GM06990 (cell line): ENCODE measurements around the gene C8A.

Source experiments
- DNase-seq: peaks from one replicate; pipeline ENCODE4 v3.0.0-alpha.2; 2011; ENCODE audit not compliant: insufficient read length; ENCODE audit errors: extremely low read depth
- H3K27me3 ChIP-seq: replicated peaks from 2 replicates; pipeline ENCODE4 v1.6.0; 2011; ENCODE audit warnings: low read length; ENCODE audit not compliant: control insufficient read depth, insufficient read depth
- H3K36me3 ChIP-seq: 2 replicates; pipeline ENCODE4 v1.5.1; 2011; ENCODE audit warnings: low read length; ENCODE audit not compliant: control insufficient read depth, insufficient read depth
- H3K4me3 ChIP-seq: replicated peaks from 2 replicates; pipeline ENCODE4 v1.5.1; 2011; ENCODE audit warnings: low read depth, mild to moderate bottlenecking, control low read depth, low read length
- TF ChIP-seq, protein P1 (sequence below): IDR thresholded peaks from 2 replicates; pipeline ENCODE4 v1.5.1; 2011; ENCODE audit warnings: low read length, control low read depth, mild to moderate bottlenecking, inconsistent platforms; ENCODE audit not compliant: insufficient read depth, poor library complexity, severe bottlenecking

C8A gene

DNA sequence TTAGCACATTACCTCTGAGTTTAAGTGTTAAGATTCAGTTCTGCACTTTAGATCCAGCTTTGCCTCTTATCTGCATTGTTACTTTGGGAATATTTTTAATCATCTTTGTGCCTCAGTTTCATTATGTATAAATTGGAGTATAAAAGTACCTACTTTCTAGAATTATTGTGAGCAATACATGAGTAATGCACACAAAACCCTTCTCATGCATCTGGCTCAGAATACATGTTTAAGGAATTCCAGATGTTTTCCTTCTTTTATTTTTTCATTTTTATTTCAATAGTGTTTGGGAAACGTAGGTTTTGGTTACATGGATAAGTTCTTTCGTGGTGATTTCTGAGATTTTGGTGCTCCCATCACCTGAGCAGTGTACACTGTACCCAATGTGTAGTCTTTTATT, 14.2 kb downstream of the C8A start:
- H3K36me3 ChIP-seq = no peaks in the 10 kb centered on the region
- no peaks in the 10 kb centered on the region for H3K27me3 ChIP-seq
- DNase-seq = no peak
- TF ChIP-seq, protein P1, sequence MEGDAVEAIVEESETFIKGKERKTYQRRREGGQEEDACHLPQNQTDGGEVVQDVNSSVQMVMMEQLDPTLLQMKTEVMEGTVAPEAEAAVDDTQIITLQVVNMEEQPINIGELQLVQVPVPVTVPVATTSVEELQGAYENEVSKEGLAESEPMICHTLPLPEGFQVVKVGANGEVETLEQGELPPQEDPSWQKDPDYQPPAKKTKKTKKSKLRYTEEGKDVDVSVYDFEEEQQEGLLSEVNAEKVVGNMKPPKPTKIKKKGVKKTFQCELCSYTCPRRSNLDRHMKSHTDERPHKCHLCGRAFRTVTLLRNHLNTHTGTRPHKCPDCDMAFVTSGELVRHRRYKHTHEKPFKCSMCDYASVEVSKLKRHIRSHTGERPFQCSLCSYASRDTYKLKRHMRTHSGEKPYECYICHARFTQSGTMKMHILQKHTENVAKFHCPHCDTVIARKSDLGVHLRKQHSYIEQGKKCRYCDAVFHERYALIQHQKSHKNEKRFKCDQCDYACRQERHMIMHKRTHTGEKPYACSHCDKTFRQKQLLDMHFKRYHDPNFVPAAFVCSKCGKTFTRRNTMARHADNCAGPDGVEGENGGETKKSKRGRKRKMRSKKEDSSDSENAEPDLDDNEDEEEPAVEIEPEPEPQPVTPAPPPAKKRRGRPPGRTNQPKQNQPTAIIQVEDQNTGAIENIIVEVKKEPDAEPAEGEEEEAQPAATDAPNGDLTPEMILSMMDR = no peak
- no peak overlapping the region for H3K4me3 ChIP-seq

DNA sequence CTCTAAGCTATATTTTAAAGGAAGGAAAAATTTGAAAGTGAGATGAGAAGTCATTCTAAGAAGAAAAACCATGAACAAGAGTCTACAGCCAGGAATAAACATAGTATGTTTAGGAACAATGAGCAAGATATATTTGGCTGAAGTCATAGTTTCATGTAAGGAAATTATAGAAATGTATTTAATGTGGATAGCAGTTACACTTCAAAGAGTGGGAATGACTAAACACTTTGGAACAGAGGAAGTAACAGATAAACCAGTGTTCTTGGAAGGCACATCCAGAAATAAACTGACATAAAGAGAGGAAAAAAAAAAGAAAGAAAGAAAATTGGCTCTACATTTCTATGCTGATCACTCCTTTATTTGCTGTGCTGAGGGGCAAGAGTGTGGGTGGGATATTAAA, 18.0 kb downstream of the C8A start:
- H3K36me3 ChIP-seq = no peaks in the 10 kb centered on the region

DNA sequence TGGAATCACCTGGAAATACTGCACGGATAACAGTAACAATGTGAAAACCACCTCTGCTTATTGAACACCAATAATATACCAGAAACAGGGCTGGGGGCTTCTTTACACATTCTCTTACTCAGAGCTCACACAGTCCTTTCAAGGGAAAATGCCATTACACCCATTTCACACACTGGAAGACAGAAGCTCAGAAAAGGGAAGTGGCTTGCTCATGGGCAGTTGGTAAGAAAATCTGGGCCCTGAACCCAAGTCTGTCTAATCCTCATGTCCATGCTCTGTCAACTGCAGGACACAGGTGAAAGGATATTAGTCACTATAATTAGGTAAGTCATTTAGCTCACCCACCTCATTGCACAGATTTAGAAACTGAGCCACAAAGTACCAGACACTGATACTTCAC, 18.6 kb downstream of the C8A start:
- Histone ChIP-seq H3K27me3 (no peaks in the 10 kb centered on the region), H3K4me3 (no peak overlapping the region), H3K36me3 (no peaks in the 10 kb centered on the region)
- TF ChIP-seq, protein P1 = no peak
- DNase-seq = no peak

More for the DNA sequence above, 18.0 kb downstream of the C8A start:
- DNase-seq = no peak
- Histone ChIP-seq H3K27me3 (no peaks in the 10 kb centered on the region), H3K4me3 (no peak overlapping the region)
- TF ChIP-seq, protein P1 = no peak

DNA sequence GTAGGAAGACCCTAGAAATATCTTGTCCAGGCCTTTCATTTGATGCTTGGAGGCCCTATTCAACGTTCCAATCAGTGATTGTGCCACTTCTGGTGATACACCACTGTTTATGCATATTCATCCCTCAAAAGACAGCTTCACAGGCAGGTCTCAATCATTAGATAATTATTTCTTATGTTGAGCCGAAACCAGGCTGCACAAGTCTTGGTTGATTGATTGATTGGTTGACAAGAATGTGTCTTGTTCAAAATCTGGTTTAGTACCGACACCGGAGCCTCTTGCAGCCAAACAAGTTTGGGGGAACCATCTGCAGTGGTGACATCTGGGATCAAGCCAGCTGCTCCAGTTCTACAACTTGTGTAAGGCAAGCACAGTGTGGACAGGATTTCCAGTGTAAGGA, 20.1 kb downstream of the C8A start:
- Histone ChIP-seq H3K4me3 (no peak overlapping the region), H3K36me3 (no peaks in the 10 kb centered on the region), H3K27me3 (no peaks in the 10 kb centered on the region)
- DNase-seq = no peak
- TF ChIP-seq, protein P1 = no peak

DNA sequence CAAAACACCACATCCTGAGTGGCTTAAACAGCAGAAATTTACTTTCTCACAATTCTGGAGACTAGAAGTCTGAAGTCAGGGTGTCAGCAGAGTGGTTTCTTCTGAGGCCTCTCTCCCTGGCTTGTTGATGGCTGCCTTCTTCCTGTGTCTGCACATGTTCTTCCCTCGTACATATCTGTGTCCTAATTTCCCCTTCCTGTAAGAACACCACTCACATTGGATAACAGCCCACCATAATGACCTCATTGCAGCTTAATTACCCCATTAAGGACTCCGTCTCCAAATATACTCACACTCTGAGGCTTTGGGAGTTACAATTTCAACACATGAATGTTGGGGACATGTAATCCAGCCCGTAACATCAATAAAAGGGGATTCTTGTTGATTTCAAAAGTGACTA, 23.4 kb downstream of the C8A start:
- TF ChIP-seq, protein P1 = no peak
- Histone ChIP-seq H3K4me3 (no peak overlapping the region), H3K27me3 (no peaks in the 10 kb centered on the region), H3K36me3 (no peaks in the 10 kb centered on the region)
- DNase-seq = no peak

DNA sequence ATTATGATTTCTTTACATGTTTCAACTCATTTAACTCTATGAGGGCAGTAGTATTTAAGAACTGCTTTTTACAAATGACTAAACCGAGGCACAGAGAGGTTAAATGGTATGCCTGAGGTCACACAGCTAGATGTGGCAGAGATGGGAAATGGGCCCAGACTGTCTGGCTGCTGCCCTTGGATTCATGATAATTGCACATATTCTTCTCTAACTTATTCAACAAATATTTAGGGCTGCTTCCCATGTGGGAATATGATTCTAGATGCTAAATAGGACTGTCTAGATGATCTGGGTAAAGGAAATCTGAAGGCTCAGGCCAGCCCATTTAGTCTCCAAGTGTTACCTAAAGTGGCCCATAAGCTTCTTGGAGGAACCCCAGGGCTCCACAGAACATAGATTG, 26.2 kb downstream of the C8A start:
- no peak for DNase-seq
- H3K4me3 ChIP-seq = no peak overlapping the region
- TF ChIP-seq, protein P1 = no peak
- no peaks in the 10 kb centered on the region for H3K27me3 ChIP-seq
- no peaks in the 10 kb centered on the region for H3K36me3 ChIP-seq
